ENCODE results near the gene MINDY1.

MINDY1 gene

GRCh38 chr1:151006327-151007052 is at the start of gene MINDY1:
Gene MINDY1 (minus strand): TSS chr1:151006902. CDS start chr1:151002617, 4,285 bp downstream.
- peak in 1 of 2 experiments; percentile 8 for DNase-seq

DNA sequence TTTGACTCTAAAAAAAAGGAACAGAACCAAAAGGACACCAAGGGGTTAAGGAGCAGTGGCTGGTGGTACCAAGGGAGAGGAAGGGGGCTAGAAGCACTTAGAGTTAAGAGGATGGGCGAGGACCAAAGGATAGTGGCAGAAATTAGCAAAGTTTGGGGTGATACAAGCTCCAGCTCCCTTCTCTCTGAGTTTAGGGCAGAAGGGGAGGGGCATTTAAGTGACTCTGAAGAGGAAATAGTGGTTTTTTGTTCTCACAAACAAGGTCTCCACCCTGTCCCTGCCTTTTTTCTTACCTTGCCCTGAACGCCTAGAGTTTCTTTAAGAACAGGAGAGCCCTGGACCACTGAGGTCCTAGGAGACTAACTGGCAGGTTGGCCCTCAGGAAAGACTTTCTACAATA is 49.4 kb upstream of the MINDY1 start:
- DNase-seq = no peak

DNA sequence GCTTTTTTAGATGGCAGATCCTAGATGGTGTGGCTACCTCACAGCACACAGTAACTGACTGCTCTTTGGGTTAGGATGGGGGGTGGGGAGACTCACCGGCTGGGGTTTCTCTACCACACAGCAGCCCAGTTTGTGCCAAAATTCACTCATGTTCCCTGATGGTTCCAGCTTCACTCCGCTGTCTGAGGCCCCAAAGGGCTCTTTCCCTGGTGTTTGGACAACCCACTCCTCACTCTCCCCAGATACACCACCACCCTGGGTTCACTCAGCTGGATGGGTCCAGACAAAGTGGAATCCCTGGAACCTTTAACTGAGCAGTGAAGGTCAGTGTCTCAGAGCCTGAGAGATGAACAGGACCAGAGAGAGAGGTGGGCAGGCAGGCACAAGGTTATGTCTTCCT is 48.9 kb upstream of the MINDY1 start:
- no peak for DNase-seq

DNA sequence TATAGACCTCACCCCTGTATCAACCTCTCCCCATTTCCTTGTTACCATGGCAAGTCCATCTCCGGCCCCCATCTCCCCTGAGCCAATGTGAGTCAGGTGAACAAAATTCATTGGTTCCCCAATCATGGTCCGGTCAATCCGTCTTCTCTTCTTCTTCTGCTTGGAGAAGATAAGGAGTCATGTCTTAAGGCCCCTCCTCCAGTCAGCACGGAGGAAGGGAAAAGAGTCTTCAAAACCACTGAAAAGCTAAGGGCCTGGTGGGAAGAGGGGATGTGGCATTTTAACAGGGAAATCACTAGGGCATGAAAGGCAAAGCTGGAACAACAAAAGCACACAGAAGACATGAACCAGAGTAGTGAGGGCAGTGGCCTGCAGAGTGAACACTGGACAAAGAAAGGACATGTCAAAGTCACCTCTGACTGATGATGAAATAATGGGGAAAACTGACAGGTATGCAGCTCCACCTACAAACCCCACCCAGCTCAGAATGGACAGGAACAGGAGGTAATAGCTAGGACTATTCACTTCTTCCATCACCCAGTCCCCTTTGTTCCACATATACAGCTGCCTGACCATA is 48.4 kb upstream of the MINDY1 start:
- no peak for DNase-seq

- no peak for DNase-seq
Observed at GRCh38 chr1:151051356-151052009, 44.8 kb upstream of the MINDY1 start.

- no peak for DNase-seq
Observed at GRCh38 chr1:151050051-151050688, 43.5 kb upstream of the MINDY1 start.

- DNase-seq = no peak
Observed at GRCh38 chr1:151049458-151049857, 42.8 kb upstream of the MINDY1 start.

GRCh38 chr1:151048645-151049032 is 41.9 kb upstream of the MINDY1 start:
- DNase-seq = no peak

GRCh38 chr1:151047925-151048644 is 41.4 kb upstream of the MINDY1 start:
- DNase-seq = peak; percentile 36 to 45

DNA sequence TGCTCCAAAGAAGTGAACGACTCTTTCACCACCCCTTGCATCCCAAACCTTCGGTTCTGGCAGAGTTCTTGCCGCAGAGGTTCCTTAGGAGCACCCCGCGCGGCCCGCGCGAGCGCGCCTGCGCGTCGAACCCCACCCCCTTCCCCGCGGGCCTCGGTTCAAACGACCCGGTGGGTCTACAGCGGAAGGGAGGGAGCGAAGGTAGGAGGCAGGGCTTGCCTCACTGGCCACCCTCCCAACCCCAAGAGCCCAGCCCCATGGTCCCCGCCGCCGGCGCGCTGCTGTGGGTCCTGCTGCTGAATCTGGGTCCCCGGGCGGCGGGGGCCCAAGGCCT is 40.9 kb upstream of the MINDY1 start, which contains the start of gene C1orf56:
Gene C1orf56 (plus strand): TSS at position 161 of the 334 bp plus-strand sequence. CDS start 97 bp downstream, at position 258.
- DNase-seq = peak; percentile 36 to 39

- no peak for DNase-seq
Observed at GRCh38 chr1:151043163-151043562, 36.5 kb upstream of the MINDY1 start.

- DNase-seq = no peak
Observed at GRCh38 chr1:151039521-151039920, 32.8 kb upstream of the MINDY1 start.

DNA sequence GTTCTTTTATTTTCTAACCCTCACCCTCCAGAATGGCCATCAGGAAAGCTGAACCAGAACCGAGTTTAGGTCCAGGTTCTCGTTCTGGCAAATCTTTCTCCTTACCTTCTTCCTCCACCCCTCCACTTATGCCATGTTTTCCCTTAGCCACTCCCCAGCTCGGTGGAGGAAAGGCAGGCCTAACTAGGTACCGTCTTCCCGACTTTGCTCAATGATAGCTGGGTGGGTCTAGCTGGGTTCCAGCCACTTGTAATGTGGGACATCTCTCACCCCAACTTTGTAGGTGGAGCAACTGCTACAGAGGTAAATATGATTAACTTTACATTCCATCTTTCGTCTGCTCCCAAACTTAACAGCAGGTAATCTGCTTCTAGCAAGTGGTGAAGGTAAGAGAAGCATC is 30.3 kb upstream of the MINDY1 start:
- no peak for DNase-seq

- no peak for DNase-seq
Observed at GRCh38 chr1:151036356-151036755, 29.7 kb upstream of the MINDY1 start, which contains the start of gene BNIPL. Gene BNIPL (plus strand): TSS chr1:151036586. CDS start chr1:151036726, 140 bp downstream.

GRCh38 chr1:151035167-151035566 is 28.5 kb upstream of the MINDY1 start:
- DNase-seq = no peak

DNA sequence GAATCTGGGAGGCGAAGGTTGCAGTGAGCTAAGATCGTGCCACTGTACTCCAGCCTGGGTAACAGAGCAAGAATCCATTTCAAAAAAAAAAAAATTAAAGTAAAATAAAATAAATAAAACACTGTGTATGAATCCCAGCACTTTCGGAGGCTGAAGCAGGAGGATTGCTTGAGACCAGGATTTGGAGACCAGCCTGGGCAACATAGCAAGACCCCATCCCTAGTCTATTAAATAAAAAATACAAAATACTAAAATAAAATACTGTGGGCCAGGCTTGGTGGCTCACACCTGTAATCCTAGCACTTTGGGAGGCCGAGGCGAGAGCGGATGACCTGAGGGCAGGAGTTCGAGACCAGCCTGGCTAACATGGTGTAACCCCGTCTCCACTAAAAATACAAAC is 25.5 kb upstream of the MINDY1 start:
- DNase-seq = no peak

DNA sequence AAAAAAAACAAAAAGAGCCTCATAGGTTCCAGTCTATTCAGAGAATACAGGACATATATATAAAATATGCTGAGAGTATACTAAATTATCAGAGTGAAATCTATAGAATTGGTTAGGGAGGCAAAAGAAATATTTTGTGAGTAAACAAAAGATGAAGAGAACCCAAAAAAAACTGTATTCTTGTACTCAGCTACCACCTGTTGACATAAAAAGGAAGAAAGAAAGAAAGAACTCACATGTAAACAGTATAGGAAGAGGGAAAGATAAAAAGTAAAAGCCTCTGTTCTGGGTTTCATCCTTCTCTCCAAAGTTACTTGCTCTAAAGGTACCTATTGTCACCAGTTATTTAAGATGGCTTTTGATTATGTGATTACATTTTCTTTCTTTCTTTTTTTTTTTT is 19.8 kb upstream of the MINDY1 start:
- DNase-seq = no peak

DNA sequence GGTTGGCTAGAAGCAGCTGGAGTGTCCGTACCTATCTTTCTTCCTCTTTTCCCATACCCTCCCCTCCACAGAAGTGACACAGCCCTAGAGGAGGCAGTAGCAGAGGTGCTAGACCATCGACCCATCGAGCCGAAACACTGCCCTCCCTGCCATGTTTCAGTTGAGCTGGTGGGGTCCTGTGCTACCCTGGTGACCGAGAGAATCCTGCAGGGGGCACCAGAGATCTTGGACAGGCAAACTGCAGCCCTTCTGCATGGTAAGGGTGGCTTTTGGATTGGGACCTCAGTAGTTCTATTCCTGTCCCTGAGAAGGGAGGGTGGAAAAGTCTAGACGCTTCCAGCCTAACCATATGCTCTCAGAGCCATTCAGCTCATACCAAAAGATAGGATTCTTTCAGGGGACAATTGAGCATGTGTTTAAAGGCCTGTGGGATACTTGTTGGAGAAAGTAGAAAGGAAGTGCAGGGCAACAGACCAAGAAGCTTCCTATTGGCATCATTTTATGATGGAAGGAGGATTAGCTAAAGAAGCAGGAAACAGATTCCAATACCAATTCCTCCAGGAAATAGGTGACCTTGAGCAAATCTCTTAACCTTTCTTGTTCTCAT is 17.9 kb upstream of the MINDY1 start:
- peak; percentile 85 to 88 for DNase-seq

DNA sequence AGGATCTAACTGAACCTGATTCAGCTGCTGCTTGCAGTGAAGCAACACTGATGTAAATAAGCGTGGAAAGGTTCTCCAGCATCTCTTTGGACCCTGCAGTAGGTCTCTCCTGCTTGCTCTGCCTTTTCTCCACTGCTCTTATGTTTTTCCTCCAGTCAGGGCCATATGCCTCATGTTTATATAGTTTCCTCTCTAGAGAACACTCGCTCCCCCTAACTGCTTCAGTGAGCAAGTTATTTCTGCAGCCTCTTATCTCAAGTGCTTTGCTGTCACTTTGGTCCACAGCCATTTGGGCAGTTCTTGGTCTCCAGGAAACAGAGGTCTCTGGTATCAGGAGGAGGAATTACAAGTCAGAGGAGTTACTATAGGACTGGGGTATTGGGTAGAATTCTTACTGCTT is 6.8 kb upstream of the MINDY1 start:
- DNase-seq = no peak

- DNase-seq = no peak
Observed at GRCh38 chr1:151012684-151013471, 6.2 kb upstream of the MINDY1 start.

DNA sequence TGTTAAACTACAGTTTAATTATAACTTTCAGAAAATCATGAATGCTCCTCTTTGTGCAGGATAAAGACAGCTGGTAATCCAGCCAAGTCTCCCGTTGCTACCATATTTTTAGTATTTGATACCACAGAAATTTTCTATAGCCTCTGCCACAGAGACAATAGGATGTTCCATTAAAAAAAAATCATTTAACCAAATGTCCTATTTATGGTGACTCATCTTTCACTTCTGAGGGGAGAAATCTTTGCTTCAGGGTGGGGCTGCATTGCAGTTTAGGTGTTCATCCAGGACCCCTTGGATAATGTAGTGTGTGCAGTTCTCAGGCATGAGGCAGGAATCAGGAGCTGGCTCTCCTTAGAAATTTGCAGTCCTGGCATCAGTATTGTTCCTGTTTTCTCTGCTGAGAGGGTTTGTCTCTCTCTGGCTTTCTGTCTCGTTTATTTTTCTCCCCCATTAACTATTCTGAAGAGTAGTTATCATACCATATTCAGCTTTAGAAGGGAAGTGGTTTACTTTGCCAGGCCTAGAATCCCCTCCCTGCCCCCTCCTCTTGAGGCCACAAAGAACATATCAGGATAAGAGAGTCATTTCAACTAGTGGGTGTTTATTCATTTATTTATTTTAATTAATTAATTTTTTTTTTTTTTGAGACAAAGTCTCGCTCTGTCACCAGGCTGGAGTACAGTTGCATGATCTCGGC is 4.6 kb upstream of the MINDY1 start:
- DNase-seq = no peak

All from activated CD4-positive, alpha-beta T cell treated with anti-CD3 and anti-CD28 coated beads, Interleukin-2, amount 50 U/mL, for 4 hours (primary cell).